ENCODE measurements around the gene COL5A2.

DNA sequence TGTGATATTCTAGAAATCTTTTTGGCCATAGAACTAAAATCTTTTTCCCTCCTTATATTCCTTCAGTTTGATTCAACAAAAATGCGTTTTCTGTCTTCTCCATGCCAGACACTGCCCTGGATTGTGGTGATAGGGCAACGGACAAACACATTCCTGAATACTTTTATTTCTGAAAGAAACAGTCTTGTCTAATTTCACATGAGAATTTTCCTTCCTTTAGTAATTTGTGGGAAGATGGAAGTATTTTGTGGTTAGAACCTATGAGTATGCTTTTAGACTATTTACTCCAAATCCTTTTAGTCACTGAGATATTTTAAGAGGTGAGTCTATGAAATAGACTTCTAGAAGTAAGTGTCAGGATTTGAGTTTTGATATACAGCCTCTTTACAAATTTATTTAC, 49.6 kb downstream of the COL5A2 start:
- TF ChIP-seq POLR2A (IDR thresholded peaks at IDR 0.05) (no peak), EP300 (IDR thresholded peaks at IDR 0.05) (no peak)
- TF ChIP-seq, protein P1, sequence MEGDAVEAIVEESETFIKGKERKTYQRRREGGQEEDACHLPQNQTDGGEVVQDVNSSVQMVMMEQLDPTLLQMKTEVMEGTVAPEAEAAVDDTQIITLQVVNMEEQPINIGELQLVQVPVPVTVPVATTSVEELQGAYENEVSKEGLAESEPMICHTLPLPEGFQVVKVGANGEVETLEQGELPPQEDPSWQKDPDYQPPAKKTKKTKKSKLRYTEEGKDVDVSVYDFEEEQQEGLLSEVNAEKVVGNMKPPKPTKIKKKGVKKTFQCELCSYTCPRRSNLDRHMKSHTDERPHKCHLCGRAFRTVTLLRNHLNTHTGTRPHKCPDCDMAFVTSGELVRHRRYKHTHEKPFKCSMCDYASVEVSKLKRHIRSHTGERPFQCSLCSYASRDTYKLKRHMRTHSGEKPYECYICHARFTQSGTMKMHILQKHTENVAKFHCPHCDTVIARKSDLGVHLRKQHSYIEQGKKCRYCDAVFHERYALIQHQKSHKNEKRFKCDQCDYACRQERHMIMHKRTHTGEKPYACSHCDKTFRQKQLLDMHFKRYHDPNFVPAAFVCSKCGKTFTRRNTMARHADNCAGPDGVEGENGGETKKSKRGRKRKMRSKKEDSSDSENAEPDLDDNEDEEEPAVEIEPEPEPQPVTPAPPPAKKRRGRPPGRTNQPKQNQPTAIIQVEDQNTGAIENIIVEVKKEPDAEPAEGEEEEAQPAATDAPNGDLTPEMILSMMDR (IDR thresholded peaks at IDR 0.05) = no peak

Measured in stomach (tissue), 4 donors.